Measurements from ENCODE around the gene AMACR.

Gene AMACR

GRCh38 chr5:33992864-33993263, 15.0 kb downstream of the AMACR start:
- Histone ChIP-seq H3K27me3 (replicated peaks in 2 of 5; ENCODE audit: control insufficient read depth in 4 of 5, insufficient read depth in 5 of 5, low read length in 4 of 5) (no peaks in the 10 kb centered on the region), H3K27ac (ENCODE audit: insufficient read depth in 1 of 2, low read depth in 1 of 2, low read length in 2 of 2, poor library complexity in 1 of 2, severe bottlenecking in 2 of 2) (no peak overlapping the region), H3K4me1 (ENCODE audit: control extremely low read depth in 1 of 4, control insufficient read depth in 4 of 4, insufficient read depth in 4 of 4, low read length in 3 of 4) (peaks cover 0 to 14% (median 5%) of the 10 kb centered on the region in 4 experiments), H3K36me3 (ENCODE audit: control insufficient read depth in 4 of 4, insufficient read depth in 4 of 4, low read length in 3 of 4) (peaks cover 6 to 24% (median 17%) of the 10 kb centered on the region in 4 experiments), H3K4me3 (ENCODE audit: control insufficient read depth in 1 of 7, extremely low read depth in 1 of 7, insufficient read depth in 4 of 7, low read depth in 2 of 7, low read length in 6 of 7) (no peak overlapping the region), H3K9me3 (ENCODE audit: control extremely low read depth in 1 of 5, control insufficient read depth in 4 of 5, insufficient read depth in 2 of 5, low read depth in 1 of 5, low read length in 4 of 5) (peaks cover 0 to 4% (median 0%) of the 10 kb centered on the region in 5 experiments)
- CTCF ChIA-PET, result no interaction called here
- POLR2A ChIA-PET, result no interaction called here
- no peak for DNase-seq
- no CpG with 5 or more reads among the region's 2 CpGs for WGBS (ENCODE audit: insufficient coverage)

GRCh38 chr5:33985447-33985846, 22.4 kb downstream of the AMACR start:
- 97% methylated on average over 6 of the region's 6 CpGs for WGBS (ENCODE audit: insufficient coverage)
- ChIA-PET POLR2A (no interaction called here), CTCF (interaction anchor here (1.4 kb wide), 1 partner anchor 12 kb away, joined by 4 read pairs; no protein-coding TSS in a partner anchor)
- H3K4me3 ChIP-seq (ENCODE audit: control insufficient read depth in 1 of 7, extremely low read depth in 1 of 7, insufficient read depth in 4 of 7, low read depth in 2 of 7, low read length in 6 of 7), result no peak overlapping the region
- no peaks in the 10 kb centered on the region for H3K4me1 ChIP-seq (ENCODE audit: control extremely low read depth in 1 of 4, control insufficient read depth in 4 of 4, insufficient read depth in 4 of 4, low read length in 3 of 4)
- no peak overlapping the region for H3K27ac ChIP-seq (ENCODE audit: insufficient read depth in 1 of 2, low read depth in 1 of 2, low read length in 2 of 2, poor library complexity in 1 of 2, severe bottlenecking in 2 of 2)
- peaks cover 0 to 4% (median 0%) of the 10 kb centered on the region in 5 experiments for H3K9me3 ChIP-seq (ENCODE audit: control extremely low read depth in 1 of 5, control insufficient read depth in 4 of 5, insufficient read depth in 2 of 5, low read depth in 1 of 5, low read length in 4 of 5)
- DNase-seq, result no peak
- no peaks in the 10 kb centered on the region for H3K27me3 ChIP-seq (replicated peaks in 2 of 5; ENCODE audit: control insufficient read depth in 4 of 5, insufficient read depth in 5 of 5, low read length in 4 of 5)
- H3K36me3 ChIP-seq (ENCODE audit: control insufficient read depth in 4 of 4, insufficient read depth in 4 of 4, low read length in 3 of 4), result peaks cover 12 to 28% (median 21%) of the 10 kb centered on the region in 4 experiments

GRCh38 chr5:33984671-33985124, 23.2 kb downstream of the AMACR start, which contains the start of gene SLC45A2:
SLC45A2 (minus strand) TSS chr5:33984693; CDS start chr5:33984583, 110 bp downstream.
- peaks cover 12 to 24% (median 20%) of the 10 kb centered on the region in 4 experiments for H3K36me3 ChIP-seq (ENCODE audit: control insufficient read depth in 4 of 4, insufficient read depth in 4 of 4, low read length in 3 of 4)
- no peaks in the 10 kb centered on the region for H3K4me1 ChIP-seq (ENCODE audit: control extremely low read depth in 1 of 4, control insufficient read depth in 4 of 4, insufficient read depth in 4 of 4, low read length in 3 of 4)
- H3K27me3 ChIP-seq (replicated peaks in 2 of 5; ENCODE audit: control insufficient read depth in 4 of 5, insufficient read depth in 5 of 5, low read length in 4 of 5), result no peaks in the 10 kb centered on the region
- DNase-seq, result no peak
- CTCF ChIA-PET, result interaction anchor here (2.2 kb wide), 1 partner anchor 15 kb away, joined by 11 read pairs; no protein-coding TSS in a partner anchor
- POLR2A ChIA-PET, result no interaction called here
- H3K4me3 ChIP-seq (ENCODE audit: control insufficient read depth in 1 of 7, extremely low read depth in 1 of 7, insufficient read depth in 4 of 7, low read depth in 2 of 7, low read length in 6 of 7), result no peak within 1 kb of the TSS
- H3K27ac ChIP-seq (ENCODE audit: insufficient read depth in 1 of 2, low read depth in 1 of 2, low read length in 2 of 2, poor library complexity in 1 of 2, severe bottlenecking in 2 of 2), result no peak within 1 kb of the TSS
- WGBS (ENCODE audit: insufficient coverage), result 93% methylated on average over 6 of the region's 7 CpGs
- H3K9me3 ChIP-seq (ENCODE audit: control extremely low read depth in 1 of 5, control insufficient read depth in 4 of 5, insufficient read depth in 2 of 5, low read depth in 1 of 5, low read length in 4 of 5), result peaks cover 0 to 4% (median 0%) of the 10 kb centered on the region in 5 experiments

- CTCF ChIA-PET, result interaction anchor here (2.2 kb wide), 1 partner anchor 14 kb away, joined by 11 read pairs; no protein-coding TSS in a partner anchor
- no peaks in the 10 kb centered on the region for H3K27me3 ChIP-seq (replicated peaks in 2 of 5; ENCODE audit: control insufficient read depth in 4 of 5, insufficient read depth in 5 of 5, low read length in 4 of 5)
- H3K36me3 ChIP-seq (ENCODE audit: control insufficient read depth in 4 of 4, insufficient read depth in 4 of 4, low read length in 3 of 4), result peaks cover 10 to 23% (median 18%) of the 10 kb centered on the region in 4 experiments
- H3K4me3 ChIP-seq (ENCODE audit: control insufficient read depth in 1 of 7, extremely low read depth in 1 of 7, insufficient read depth in 4 of 7, low read depth in 2 of 7, low read length in 6 of 7), result no peak overlapping the region
- H3K27ac ChIP-seq (ENCODE audit: insufficient read depth in 1 of 2, low read depth in 1 of 2, low read length in 2 of 2, poor library complexity in 1 of 2, severe bottlenecking in 2 of 2), result no peak overlapping the region
- H3K9me3 ChIP-seq (ENCODE audit: control extremely low read depth in 1 of 5, control insufficient read depth in 4 of 5, insufficient read depth in 2 of 5, low read depth in 1 of 5, low read length in 4 of 5), result peaks cover 0 to 4% (median 0%) of the 10 kb centered on the region in 5 experiments
- no peaks in the 10 kb centered on the region for H3K4me1 ChIP-seq (ENCODE audit: control extremely low read depth in 1 of 4, control insufficient read depth in 4 of 4, insufficient read depth in 4 of 4, low read length in 3 of 4)
- DNase-seq, result no peak
- WGBS (ENCODE audit: insufficient coverage), result 97% methylated on average over 13 of the region's 15 CpGs
- POLR2A ChIA-PET, result no interaction called here
Measured at GRCh38 chr5:33984178-33984577, 23.7 kb downstream of the AMACR start.

- 97% methylated on average over 7 of the region's 8 CpGs for WGBS (ENCODE audit: insufficient coverage)
- ChIA-PET CTCF (no interaction called here), POLR2A (no interaction called here)
- Histone ChIP-seq H3K9me3 (ENCODE audit: control extremely low read depth in 1 of 5, control insufficient read depth in 4 of 5, insufficient read depth in 2 of 5, low read depth in 1 of 5, low read length in 4 of 5) (no peaks in the 10 kb centered on the region), H3K36me3 (ENCODE audit: control insufficient read depth in 4 of 4, insufficient read depth in 4 of 4, low read length in 3 of 4) (peaks cover 0 to 4% (median 1%) of the 10 kb centered on the region in 4 experiments), H3K4me3 (ENCODE audit: control insufficient read depth in 1 of 7, extremely low read depth in 1 of 7, insufficient read depth in 4 of 7, low read depth in 2 of 7, low read length in 6 of 7) (no peak overlapping the region), H3K27me3 (replicated peaks in 2 of 5; ENCODE audit: control insufficient read depth in 4 of 5, insufficient read depth in 5 of 5, low read length in 4 of 5) (no peaks in the 10 kb centered on the region), H3K4me1 (ENCODE audit: control extremely low read depth in 1 of 4, control insufficient read depth in 4 of 4, insufficient read depth in 4 of 4, low read length in 3 of 4) (no peaks in the 10 kb centered on the region), H3K27ac (ENCODE audit: insufficient read depth in 1 of 2, low read depth in 1 of 2, low read length in 2 of 2, poor library complexity in 1 of 2, severe bottlenecking in 2 of 2) (no peak overlapping the region)
- no peak for DNase-seq
Measured at GRCh38 chr5:33981408-33982162, 26.3 kb downstream of the AMACR start.

- Histone ChIP-seq H3K36me3 (ENCODE audit: control insufficient read depth in 4 of 4, insufficient read depth in 4 of 4, low read length in 3 of 4) (no peaks in the 10 kb centered on the region), H3K9me3 (ENCODE audit: control extremely low read depth in 1 of 5, control insufficient read depth in 4 of 5, insufficient read depth in 2 of 5, low read depth in 1 of 5, low read length in 4 of 5) (no peaks in the 10 kb centered on the region), H3K4me3 (ENCODE audit: control insufficient read depth in 1 of 7, extremely low read depth in 1 of 7, insufficient read depth in 4 of 7, low read depth in 2 of 7, low read length in 6 of 7) (no peak overlapping the region), H3K27me3 (replicated peaks in 2 of 5; ENCODE audit: control insufficient read depth in 4 of 5, insufficient read depth in 5 of 5, low read length in 4 of 5) (no peaks in the 10 kb centered on the region), H3K27ac (ENCODE audit: insufficient read depth in 1 of 2, low read depth in 1 of 2, low read length in 2 of 2, poor library complexity in 1 of 2, severe bottlenecking in 2 of 2) (no peak overlapping the region), H3K4me1 (ENCODE audit: control extremely low read depth in 1 of 4, control insufficient read depth in 4 of 4, insufficient read depth in 4 of 4, low read length in 3 of 4) (no peaks in the 10 kb centered on the region)
- WGBS (ENCODE audit: insufficient coverage), result no CpG with 5 or more reads among the region's 3 CpGs
- ChIA-PET CTCF (interaction anchor here (0.6 to 2.1 kb wide), 3 partner anchors 8 to 1648 kb away, joined by 3 to 10 read pairs (median 4); no protein-coding TSS in a partner anchor), POLR2A (no interaction called here)
- DNase-seq, result no peak
Measured at GRCh38 chr5:33980030-33980429, 27.8 kb downstream of the AMACR start.

GRCh38 chr5:33978306-33978705, 29.5 kb downstream of the AMACR start:
- H3K27ac ChIP-seq (ENCODE audit: insufficient read depth in 1 of 2, low read depth in 1 of 2, low read length in 2 of 2, poor library complexity in 1 of 2, severe bottlenecking in 2 of 2), result no peak overlapping the region
- CTCF ChIA-PET, result interaction anchor here (2.1 kb wide), 1 partner anchor 9 kb away, joined by 10 read pairs; no protein-coding TSS in a partner anchor
- H3K4me3 ChIP-seq (ENCODE audit: control insufficient read depth in 1 of 7, extremely low read depth in 1 of 7, insufficient read depth in 4 of 7, low read depth in 2 of 7, low read length in 6 of 7), result no peak overlapping the region
- no peak for DNase-seq
- no peaks in the 10 kb centered on the region for H3K36me3 ChIP-seq (ENCODE audit: control insufficient read depth in 4 of 4, insufficient read depth in 4 of 4, low read length in 3 of 4)
- no peaks in the 10 kb centered on the region for H3K4me1 ChIP-seq (ENCODE audit: control extremely low read depth in 1 of 4, control insufficient read depth in 4 of 4, insufficient read depth in 4 of 4, low read length in 3 of 4)
- H3K9me3 ChIP-seq (ENCODE audit: control extremely low read depth in 1 of 5, control insufficient read depth in 4 of 5, insufficient read depth in 2 of 5, low read depth in 1 of 5, low read length in 4 of 5), result no peaks in the 10 kb centered on the region
- WGBS (ENCODE audit: insufficient coverage), result 100% methylated on average over 1 of the region's 1 CpG
- H3K27me3 ChIP-seq (replicated peaks in 2 of 5; ENCODE audit: control insufficient read depth in 4 of 5, insufficient read depth in 5 of 5, low read length in 4 of 5), result no peaks in the 10 kb centered on the region
- POLR2A ChIA-PET, result no interaction called here
